Prostate gland (tissue), 2 donors: ENCODE results near the gene DUOX2.
A peak's percentile ranks its signal among the peaks of the same experiment; 100 is the strongest.

Experiments used
- POLR2A ChIP-seq: fragments of 450-650 bp; IDR thresholded peaks from one replicate; pipeline ENCODE4 v1.6.1; 2016; ENCODE audit warnings: antibody characterized with exemption, mild to moderate bottlenecking
- TF ChIP-seq, protein P1 (sequence below), 4 experiments: fragments of 200-600 bp in 2 of 4; fragments of 450-650 bp in 2 of 4; sonication (generic) in 2 of 4; IDR thresholded peaks; 1 replicate in 3 of 4; 2 replicates in 1 of 4; pipeline ENCODE4 v1.5.1; 2016 to 2019; ENCODE audit warnings: antibody characterized with exemption in 4 of 4, mild to moderate bottlenecking in 2 of 4, moderate library complexity in 2 of 4

DNA sequence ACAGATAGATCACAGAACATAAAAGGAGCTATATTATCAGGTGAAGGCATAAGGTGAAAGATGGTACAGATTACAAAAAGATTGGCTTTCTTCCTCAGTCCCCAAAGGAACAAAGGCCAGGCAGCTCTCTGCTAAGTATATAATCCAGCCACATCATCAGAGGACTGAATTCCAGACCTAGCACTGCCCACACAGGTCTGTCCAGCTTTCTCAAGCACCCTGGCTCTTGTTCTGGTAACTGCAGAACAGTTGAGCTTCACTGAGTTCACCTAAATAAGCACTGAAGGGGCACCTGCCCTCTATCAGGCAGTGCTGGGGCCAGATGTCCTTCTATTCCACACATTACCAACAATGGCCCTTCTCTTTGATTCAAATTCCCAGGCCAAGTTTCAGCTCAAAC, 9.4 kb upstream of the DUOX2 start:
- TF ChIP-seq, protein P1, sequence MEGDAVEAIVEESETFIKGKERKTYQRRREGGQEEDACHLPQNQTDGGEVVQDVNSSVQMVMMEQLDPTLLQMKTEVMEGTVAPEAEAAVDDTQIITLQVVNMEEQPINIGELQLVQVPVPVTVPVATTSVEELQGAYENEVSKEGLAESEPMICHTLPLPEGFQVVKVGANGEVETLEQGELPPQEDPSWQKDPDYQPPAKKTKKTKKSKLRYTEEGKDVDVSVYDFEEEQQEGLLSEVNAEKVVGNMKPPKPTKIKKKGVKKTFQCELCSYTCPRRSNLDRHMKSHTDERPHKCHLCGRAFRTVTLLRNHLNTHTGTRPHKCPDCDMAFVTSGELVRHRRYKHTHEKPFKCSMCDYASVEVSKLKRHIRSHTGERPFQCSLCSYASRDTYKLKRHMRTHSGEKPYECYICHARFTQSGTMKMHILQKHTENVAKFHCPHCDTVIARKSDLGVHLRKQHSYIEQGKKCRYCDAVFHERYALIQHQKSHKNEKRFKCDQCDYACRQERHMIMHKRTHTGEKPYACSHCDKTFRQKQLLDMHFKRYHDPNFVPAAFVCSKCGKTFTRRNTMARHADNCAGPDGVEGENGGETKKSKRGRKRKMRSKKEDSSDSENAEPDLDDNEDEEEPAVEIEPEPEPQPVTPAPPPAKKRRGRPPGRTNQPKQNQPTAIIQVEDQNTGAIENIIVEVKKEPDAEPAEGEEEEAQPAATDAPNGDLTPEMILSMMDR (IDR thresholded peaks at IDR 0.05), result peak in 1 of 4 experiments; percentile 15
- TF ChIP-seq POLR2A, result no peak
